Transverse colon (tissue), 4 donors: ENCODE data around the gene LARP7. TPM values are rescaled to one million over a fixed set of nuclear protein-coding genes. Genes with fewer than 3 reads are reported as not detected.

ENCODE experiments used
- DNase-seq: peaks from one replicate; pipeline ENCODE4 v3.0.0-alpha.2; 2019
- H3K27ac ChIP-seq, 4 donors: fragments of 200-600 bp; sonication (generic); 2 replicates each; pipeline ENCODE4 v1.5.1; 2016 to 2018; ENCODE audit warnings: inconsistent platforms in 4 of 4
- H3K27me3 ChIP-seq: fragments of 200-600 bp; sonication (generic); 2 replicates; pipeline ENCODE4 v1.5.1; 2017; ENCODE audit warnings: inconsistent platforms
- H3K36me3 ChIP-seq, 4 donors: fragments of 200-600 bp; sonication (generic); 2 replicates each; pipeline ENCODE4 v1.5.1; 2017 to 2019; ENCODE audit warnings: inconsistent platforms in 4 of 4
- H3K4me1 ChIP-seq, 4 donors: fragments of 200-600 bp; sonication (generic); 2 replicates each; pipeline ENCODE4 v1.5.1; 2017 to 2020; ENCODE audit warnings: inconsistent platforms in 4 of 4
- H3K4me3 ChIP-seq, 4 donors: fragments of 200-600 bp; sonication (generic); 1 replicate in 1 of 4; 2 replicates in 3 of 4; pipeline versions ENCODE4 v1.5.1 to v1.6.1; 2017 to 2019; ENCODE audit warnings: inconsistent platforms in 4 of 4
- H3K9me3 ChIP-seq, 2 donors: fragments of 200-600 bp; sonication (generic); 2 replicates each; pipeline ENCODE4 v1.5.1; 2017 to 2019; ENCODE audit warnings: inconsistent platforms in 2 of 2
- EP300 ChIP-seq: sonication (generic); formaldehyde crosslinking; IDR thresholded peaks from one replicate; pipeline ENCODE4 v1.6.1; 2017; ENCODE audit warnings: antibody characterized with exemption, low read depth
- POLR2A ChIP-seq: fragments of 450-650 bp; IDR thresholded peaks from one replicate; pipeline ENCODE4 v1.6.1; 2016; ENCODE audit warnings: antibody characterized with exemption, mild to moderate bottlenecking, moderate library complexity
- POLR2AphosphoS5 ChIP-seq, 3 donors: sonication (generic); formaldehyde crosslinking; IDR thresholded peaks; one replicate each; pipeline ENCODE4 v1.6.1; 2016; ENCODE audit warnings: antibody characterized with exemption in 3 of 3
- WGBS, 2 donors: methylation state at CpG; one replicate each; pipeline ENCODE4 v1.1.5; 2018; ENCODE audit warnings: low coverage in 1 of 2; 5-methylcytosine and 5-hydroxymethylcytosine counted together
- in situ Hi-C, 4 donors: fragments of 200-750 bp; cut with MboI; loops; one replicate each; pipeline versions ENCODE4 v1.15.0 to v1.15.1; 2017; ENCODE audit warnings: low sequenced_read_pairs in 3 of 4, low pct_ligation_motif_present in 1 of 4, low pct_unique_long_range_greater_than_20kb in 1 of 4
- intact Hi-C: fragments of 100-400 bp; cut with DNase I; formaldehyde crosslinking; loops from one replicate; pipeline ENCODE4 v1.15.1; 2023; ENCODE audit warnings: low total_unique reads
- total RNA-seq, 4 donors: library from RNA; depleted of rRNA; stranded (reverse); fragments of >200 nt; gene quantifications; one replicate each; pipeline ENCODE4 v1.1.0, GENCODE V29; 2016
- TF ChIP-seq, protein P1 (sequence below), 5 experiments: fragments of 200-600 bp in 3 of 5; fragments of 450-650 bp in 2 of 5; sonication (generic) in 3 of 5; IDR thresholded peaks; 1 replicate in 2 of 5; 2 replicates in 3 of 5; pipeline ENCODE4 v1.5.1; 2016 to 2017; ENCODE audit warnings: antibody characterized with exemption in 5 of 5, inconsistent platforms in 3 of 5, mild to moderate bottlenecking in 2 of 5, moderate library complexity in 1 of 5

LARP7 gene
- total RNA-seq, 4 donors from 2014 or later: 33.3 to 75.4 (median 47.6) TPM

DNA sequence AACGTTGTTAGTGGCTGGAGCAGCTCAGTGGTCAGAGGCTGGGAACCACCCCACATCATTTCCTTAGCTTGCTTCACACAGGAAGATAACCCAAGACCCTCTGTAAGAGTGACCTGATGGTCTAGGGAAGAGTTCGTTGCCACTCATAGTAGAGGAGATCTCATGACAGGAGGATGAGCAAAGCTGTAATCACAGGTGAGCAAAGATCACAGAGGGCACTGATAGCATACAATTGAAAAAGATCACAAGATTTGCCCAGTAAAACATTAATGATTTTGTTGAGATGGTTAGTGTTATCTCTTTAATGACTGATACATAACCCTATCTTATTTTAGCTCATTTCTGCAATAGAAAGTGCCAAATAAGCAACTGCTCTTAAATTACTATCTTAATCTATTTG, 44.1 kb downstream of the LARP7 start:
- intact Hi-C loops: no loop called here
- Histone ChIP-seq H3K27me3 (no peaks in the 10 kb centered on the region), H3K4me3 (no peak overlapping the region), H3K36me3 (no peaks in the 10 kb centered on the region), H3K4me1 (no peaks in the 10 kb centered on the region), H3K27ac (no peak overlapping the region), H3K9me3 (no peaks in the 10 kb centered on the region)
- 48 to 65% methylated on average over 2 of the region's 2 CpGs for WGBS, 2 donors
- in situ Hi-C loops: no loop called here
- DNase-seq: no peak
- TF ChIP-seq, protein P1, sequence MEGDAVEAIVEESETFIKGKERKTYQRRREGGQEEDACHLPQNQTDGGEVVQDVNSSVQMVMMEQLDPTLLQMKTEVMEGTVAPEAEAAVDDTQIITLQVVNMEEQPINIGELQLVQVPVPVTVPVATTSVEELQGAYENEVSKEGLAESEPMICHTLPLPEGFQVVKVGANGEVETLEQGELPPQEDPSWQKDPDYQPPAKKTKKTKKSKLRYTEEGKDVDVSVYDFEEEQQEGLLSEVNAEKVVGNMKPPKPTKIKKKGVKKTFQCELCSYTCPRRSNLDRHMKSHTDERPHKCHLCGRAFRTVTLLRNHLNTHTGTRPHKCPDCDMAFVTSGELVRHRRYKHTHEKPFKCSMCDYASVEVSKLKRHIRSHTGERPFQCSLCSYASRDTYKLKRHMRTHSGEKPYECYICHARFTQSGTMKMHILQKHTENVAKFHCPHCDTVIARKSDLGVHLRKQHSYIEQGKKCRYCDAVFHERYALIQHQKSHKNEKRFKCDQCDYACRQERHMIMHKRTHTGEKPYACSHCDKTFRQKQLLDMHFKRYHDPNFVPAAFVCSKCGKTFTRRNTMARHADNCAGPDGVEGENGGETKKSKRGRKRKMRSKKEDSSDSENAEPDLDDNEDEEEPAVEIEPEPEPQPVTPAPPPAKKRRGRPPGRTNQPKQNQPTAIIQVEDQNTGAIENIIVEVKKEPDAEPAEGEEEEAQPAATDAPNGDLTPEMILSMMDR (IDR thresholded peaks at IDR 0.05): no peak
- TF ChIP-seq POLR2AphosphoS5 (IDR thresholded peaks at IDR 0.05): no peak
- TF ChIP-seq EP300: no peak
- TF ChIP-seq POLR2A: no peak

DNA sequence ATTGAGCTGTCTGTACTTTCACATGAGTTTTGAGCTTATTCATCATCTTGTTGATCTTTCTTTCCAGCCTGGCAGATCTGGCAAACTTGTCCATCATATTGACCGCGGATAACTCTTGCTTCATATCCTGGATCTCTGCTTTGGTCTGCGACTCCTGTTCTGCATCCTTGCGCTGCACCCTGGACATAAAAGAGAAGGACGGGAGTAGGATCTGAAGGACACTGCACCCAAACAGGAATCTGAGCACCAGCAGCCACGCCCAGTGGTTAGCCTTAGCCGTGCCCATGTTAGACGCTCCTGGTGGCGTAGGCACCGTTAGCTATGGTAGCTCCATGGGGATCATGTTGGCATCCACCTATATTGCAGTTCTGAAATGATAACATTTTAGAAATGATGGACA, 56.6 kb downstream of the LARP7 start:
- in situ Hi-C loops: no loop called here
- no peaks in the 10 kb centered on the region for H3K9me3 ChIP-seq
- H3K27ac ChIP-seq: no peak overlapping the region
- no peaks in the 10 kb centered on the region for H3K27me3 ChIP-seq
- no peaks in the 10 kb centered on the region for H3K36me3 ChIP-seq
- 90% methylated on average over 2 to 10 of the region's 10 CpGs for WGBS, 2 donors
- H3K4me3 ChIP-seq: no peak overlapping the region
- no peak for DNase-seq
- no peaks in the 10 kb centered on the region for H3K4me1 ChIP-seq
- TF ChIP-seq, protein P1 (IDR thresholded peaks at IDR 0.05): no peak
- TF ChIP-seq POLR2A: no peak
- TF ChIP-seq POLR2AphosphoS5 (IDR thresholded peaks at IDR 0.05): no peak
- TF ChIP-seq EP300: no peak
- intact Hi-C loops: no loop called here

DNA sequence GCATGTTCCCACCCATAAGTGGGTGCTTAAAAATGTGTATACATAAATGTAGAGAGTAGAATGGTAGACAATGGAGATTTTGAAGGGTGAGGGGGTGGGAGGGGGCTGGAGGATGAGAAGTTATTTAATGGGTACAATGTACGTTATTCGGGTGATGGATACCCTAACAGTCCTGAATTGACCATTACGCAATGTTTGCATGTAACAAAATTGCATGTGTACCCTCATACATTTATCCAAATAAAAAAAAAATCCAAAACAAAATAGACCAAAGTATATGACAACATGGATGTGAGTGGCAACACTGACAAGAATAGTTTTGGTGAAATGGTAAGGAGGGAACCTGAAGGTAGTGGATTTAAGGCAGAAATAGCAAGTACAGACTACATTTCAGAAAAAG, 63.7 kb downstream of the LARP7 start:
- Histone ChIP-seq H3K4me3 (no peak overlapping the region), H3K36me3 (no peaks in the 10 kb centered on the region), H3K27me3 (peaks cover 34% of the 10 kb centered on the region), H3K9me3 (no peaks in the 10 kb centered on the region), H3K27ac (no peak overlapping the region), H3K4me1 (peaks cover 0 to 10% (median 4%) of the 10 kb centered on the region in 4 donors)
- intact Hi-C loops (no loop called here), in situ Hi-C loops (no loop called here)
- 81 to 93% methylated on average over 3 of the region's 3 CpGs for WGBS, 2 donors
- DNase-seq: no peak
- no peak for TF ChIP-seq POLR2A
- TF ChIP-seq POLR2AphosphoS5 (IDR thresholded peaks at IDR 0.05): no peak
- TF ChIP-seq EP300: no peak

DNA sequence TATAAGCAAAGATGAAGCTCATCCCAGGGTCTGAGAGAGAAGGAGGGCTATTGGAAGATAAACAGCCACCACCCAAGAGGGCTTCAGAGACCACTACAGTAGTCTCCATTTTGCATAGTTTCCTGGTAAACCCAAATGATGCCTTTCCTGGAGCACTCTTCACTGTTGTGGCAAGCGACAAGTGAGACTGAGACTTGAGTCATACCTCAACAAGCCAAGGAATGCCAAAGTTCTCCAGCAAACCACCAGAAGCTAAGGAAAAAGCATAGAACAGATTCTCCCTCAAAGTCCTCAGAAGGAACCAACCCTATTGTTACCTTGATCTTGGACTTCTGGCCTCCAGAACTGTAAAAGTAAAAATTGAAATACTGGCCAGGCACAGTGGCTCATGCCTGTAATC, 65.9 kb downstream of the LARP7 start:
- Histone ChIP-seq H3K4me1 (peaks cover 0 to 15% (median 6%) of the 10 kb centered on the region in 4 donors), H3K4me3 (no peak overlapping the region), H3K27me3 (peaks cover 52% of the 10 kb centered on the region), H3K27ac (no peak overlapping the region), H3K9me3 (no peaks in the 10 kb centered on the region), H3K36me3 (no peaks in the 10 kb centered on the region)
- in situ Hi-C loops (no loop called here), intact Hi-C loops (no loop called here)
- DNase-seq: no peak
- WGBS, 2 donors: 87% methylated on average over 1 of the region's 1 CpG; no CpG with 5 or more reads in 1 of the 2 donors
- TF ChIP-seq EP300 (no peak), POLR2A (no peak), POLR2AphosphoS5 (IDR thresholded peaks at IDR 0.05) (no peak)
- TF ChIP-seq, protein P1 (IDR thresholded peaks at IDR 0.05): no peak

DNA sequence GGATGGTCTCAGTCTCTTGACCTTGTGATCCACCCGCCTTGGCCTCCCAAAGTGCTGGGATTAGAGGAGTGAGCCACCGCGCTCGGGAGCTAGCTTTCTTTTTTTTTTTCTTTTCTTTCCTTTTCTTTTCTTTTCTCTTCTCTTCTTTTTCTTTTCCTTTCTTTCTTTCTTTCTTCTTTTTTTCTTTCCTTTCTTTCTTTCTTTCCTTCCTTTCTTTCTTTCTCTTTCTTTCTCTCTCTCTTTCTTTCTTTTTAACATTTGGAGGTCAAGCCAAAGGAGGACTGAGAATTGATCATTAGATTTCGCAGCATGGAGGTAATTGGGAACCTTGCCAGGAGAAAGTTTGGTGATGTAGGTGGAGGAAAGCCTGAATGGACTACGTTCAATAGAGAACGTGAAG, 67.4 kb downstream of the LARP7 start:
- no peak for TF ChIP-seq EP300
- peaks cover 66% of the 10 kb centered on the region for H3K27me3 ChIP-seq
- WGBS, 2 donors: 74 to 75% methylated on average over 7 of the region's 7 CpGs
- intact Hi-C loops (no loop called here), in situ Hi-C loops (no loop called here)
- H3K27ac ChIP-seq: no peak overlapping the region
- no peak for DNase-seq
- peaks cover 0 to 15% (median 6%) of the 10 kb centered on the region in 4 donors for H3K4me1 ChIP-seq
- H3K9me3 ChIP-seq: no peaks in the 10 kb centered on the region
- H3K36me3 ChIP-seq: no peaks in the 10 kb centered on the region
- no peak overlapping the region for H3K4me3 ChIP-seq
